Trophoblast cell (in vitro differentiated cells and primary cell): ENCODE results near the gene HPSE2.

Experiments used
- DNase-seq, 2 donors: peaks; one replicate each; pipeline ENCODE4 v3.0.0-alpha.2; 2016
- H2AFZ ChIP-seq: 2 replicates; pipeline ENCODE4 v1.6.1; 2013; ENCODE audit warnings: low read length, moderate library complexity, mild to moderate bottlenecking; ENCODE audit not compliant: insufficient read depth, poor library complexity
- H2AK5ac ChIP-seq: 2 replicates; pipeline ENCODE4 v1.6.1; 2013; ENCODE audit warnings: mild to moderate bottlenecking, low read length
- H2BK120ac ChIP-seq: 2 replicates; pipeline ENCODE4 v1.6.1; 2013; ENCODE audit warnings: low read length, mild to moderate bottlenecking, moderate library complexity; ENCODE audit not compliant: insufficient read depth, poor library complexity
- H2BK12ac ChIP-seq: 2 replicates; pipeline ENCODE4 v1.6.1; 2013; ENCODE audit warnings: mild to moderate bottlenecking, low read length, moderate library complexity
- H2BK5ac ChIP-seq: 2 replicates; pipeline ENCODE4 v1.6.1; 2013; ENCODE audit warnings: low read length, low read depth, moderate library complexity, mild to moderate bottlenecking; ENCODE audit not compliant: poor library complexity
- H3K14ac ChIP-seq: 2 replicates; pipeline ENCODE4 v1.6.1; 2013; ENCODE audit warnings: mild to moderate bottlenecking, low read length
- H3K18ac ChIP-seq: 2 replicates; pipeline ENCODE4 v1.6.1; 2013; ENCODE audit warnings: mild to moderate bottlenecking, low read length
- H3K23ac ChIP-seq: 2 replicates; pipeline ENCODE4 v1.6.1; 2013; ENCODE audit warnings: low read length
- H3K27ac ChIP-seq: 2 replicates; pipeline ENCODE4 v1.5.1; 2013; ENCODE audit warnings: low read depth, mild to moderate bottlenecking, inconsistent platforms, low read length, moderate library complexity
- H3K27me3 ChIP-seq: 2 replicates; pipeline ENCODE4 v1.6.1; 2013; ENCODE audit warnings: inconsistent platforms, mild to moderate bottlenecking, low read length, moderate library complexity; ENCODE audit not compliant: insufficient read depth
- H3K36me3 ChIP-seq, 2 experiments: 1 replicate in 1 of 2; 2 replicates in 1 of 2; pipeline ENCODE4 v1.6.1; 2013; ENCODE audit warnings: low read length in 2 of 2, mild to moderate bottlenecking in 2 of 2, moderate library complexity in 1 of 2; ENCODE audit not compliant: insufficient read depth in 2 of 2, control insufficient read depth in 1 of 2
- H3K4ac ChIP-seq: 2 replicates; pipeline ENCODE4 v1.6.1; 2013; ENCODE audit warnings: low read depth, mild to moderate bottlenecking, low read length, moderate library complexity
- H3K4me1 ChIP-seq, 2 experiments: 1 replicate in 1 of 2; 2 replicates in 1 of 2; pipeline ENCODE4 v1.6.1; 2013; ENCODE audit warnings: low read length in 2 of 2, mild to moderate bottlenecking in 2 of 2, moderate library complexity in 1 of 2; ENCODE audit not compliant: insufficient read depth in 2 of 2, control insufficient read depth in 1 of 2
- H3K4me2 ChIP-seq: 2 replicates; pipeline ENCODE4 v1.6.1; 2013; ENCODE audit warnings: inconsistent platforms, mild to moderate bottlenecking, low read length, moderate library complexity
- H3K4me3 ChIP-seq: 2 replicates; pipeline ENCODE4 v1.5.1; 2013; ENCODE audit warnings: mild to moderate bottlenecking, low read depth, low read length, inconsistent platforms
- H3K79me1 ChIP-seq: one replicate; pipeline ENCODE4 v1.6.1; 2013; ENCODE audit warnings: low read length
- H3K79me2 ChIP-seq: 2 replicates; pipeline ENCODE4 v1.6.1; 2013; ENCODE audit warnings: low read length, mild to moderate bottlenecking; ENCODE audit not compliant: control insufficient read depth, insufficient read depth, poor library complexity
- H3K9ac ChIP-seq: 2 replicates; pipeline ENCODE4 v1.6.1; 2013; ENCODE audit warnings: mild to moderate bottlenecking, low read length
- H3K9me3 ChIP-seq: 2 replicates; pipeline ENCODE4 v1.6.1; 2013; ENCODE audit warnings: low read depth, mild to moderate bottlenecking, control low read depth, inconsistent platforms, low read length; ENCODE audit not compliant: insufficient read depth
- H4K12ac ChIP-seq: 2 replicates; pipeline ENCODE4 v1.6.1; 2013; ENCODE audit warnings: low read depth, mild to moderate bottlenecking, low read length, moderate library complexity
- H4K8ac ChIP-seq: 2 replicates; pipeline ENCODE4 v1.6.1; 2013; ENCODE audit warnings: low read depth, mild to moderate bottlenecking, low read length, moderate library complexity
- H4K91ac ChIP-seq: one replicate; pipeline ENCODE4 v1.6.1; 2013; ENCODE audit warnings: low read depth, mild to moderate bottlenecking, low read length, moderate library complexity
- WGBS: extraction: QIAGEN DNeasy Blood & Tissue Kit; methylation state at CpG from one replicate; pipeline ENCODE4 v1.1.7; 2013; ENCODE audit warnings: missing lambda C conversion rate; ENCODE audit not compliant: insufficient read length, insufficient coverage; ENCODE audit errors: extremely low coverage; 5-methylcytosine and 5-hydroxymethylcytosine counted together

The HPSE2 gene

GRCh38 chr10:98411166-98411565 is 824.5 kb downstream of the HPSE2 start:
- no peak overlapping the region for H2BK12ac ChIP-seq
- H2AK5ac ChIP-seq: no peak overlapping the region
- WGBS: no CpG with 5 or more reads among the region's 11 CpGs
- H2AFZ ChIP-seq: no peak overlapping the region
- H3K9ac ChIP-seq: no peak overlapping the region
- no peak overlapping the region for H3K14ac ChIP-seq
- no peak overlapping the region for H4K8ac ChIP-seq
- no peak overlapping the region for H3K27ac ChIP-seq
- no peak overlapping the region for H4K91ac ChIP-seq
- no peak overlapping the region for H2BK5ac ChIP-seq
- peaks cover 14 to 15% of the 10 kb centered on the region in 2 experiments for H3K4me1 ChIP-seq
- H3K4me2 ChIP-seq: no peak overlapping the region
- no peak overlapping the region for H2BK120ac ChIP-seq
- H4K12ac ChIP-seq: no peak overlapping the region
- H3K9me3 ChIP-seq: no peaks in the 10 kb centered on the region
- no peak overlapping the region for H3K4me3 ChIP-seq
- H3K27me3 ChIP-seq: no peaks in the 10 kb centered on the region
- no peak overlapping the region for H3K4ac ChIP-seq
- no peaks in the 10 kb centered on the region for H3K36me3 ChIP-seq
- peaks cover 11% of the 10 kb centered on the region for H3K79me1 ChIP-seq
- no peak for DNase-seq
- H3K23ac ChIP-seq: no peak overlapping the region
- peaks cover 2% of the 10 kb centered on the region for H3K79me2 ChIP-seq
- no peak overlapping the region for H3K18ac ChIP-seq

DNA sequence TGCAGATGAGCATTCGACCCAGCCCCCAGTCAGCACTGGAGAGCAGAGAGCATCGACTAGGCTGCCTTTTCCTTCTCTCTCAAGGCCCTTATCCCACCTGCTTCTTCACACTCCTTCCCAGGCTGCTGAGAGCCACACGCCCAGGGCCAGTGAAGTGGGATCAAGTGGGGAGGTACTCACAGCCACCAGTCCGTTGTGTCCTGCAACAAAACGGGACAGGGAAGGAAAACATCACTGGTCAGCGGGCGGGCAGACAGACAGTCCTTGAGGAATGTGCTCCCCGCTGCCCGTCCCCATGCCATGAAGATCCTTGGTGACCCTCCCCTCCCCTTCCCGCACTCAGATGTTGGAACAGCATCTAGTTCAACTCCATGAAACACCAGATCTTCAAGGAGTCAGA is 824.9 kb downstream of the HPSE2 start:
- WGBS: no CpG with 5 or more reads among the region's 10 CpGs
- no peak overlapping the region for H3K23ac ChIP-seq

DNA sequence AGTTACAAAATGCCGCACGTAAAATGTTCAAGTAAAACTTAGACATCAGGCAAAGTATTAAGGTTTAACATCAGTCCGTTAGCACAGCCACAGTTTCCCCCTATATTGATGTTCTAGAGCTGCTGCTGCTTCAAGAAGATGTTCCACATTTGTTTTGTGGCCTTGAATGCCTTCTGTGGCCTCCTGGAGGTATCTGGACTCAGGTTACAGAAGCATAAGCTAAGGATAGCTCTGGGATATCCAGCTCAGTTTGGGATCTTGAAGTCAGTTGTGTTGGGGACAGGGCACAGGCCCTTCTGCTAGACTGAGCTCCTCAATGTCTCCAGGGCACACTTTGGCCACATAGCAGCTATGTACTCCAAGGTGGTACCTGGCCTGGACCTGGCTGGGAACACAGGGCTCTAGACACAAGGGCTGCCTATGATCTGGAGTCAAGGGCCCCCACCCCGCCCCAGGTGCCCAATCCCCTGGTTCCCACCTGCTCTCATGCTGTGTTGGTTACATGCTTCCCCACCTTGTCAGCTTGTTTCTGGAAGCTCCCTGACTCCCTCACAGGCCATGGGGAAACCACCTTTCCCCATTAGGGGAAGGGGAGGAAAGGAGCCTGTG is 825.4 kb downstream of the HPSE2 start:
- Histone ChIP-seq H2AFZ (no peak overlapping the region), H3K79me2 (peaks cover 2% of the 10 kb centered on the region), H3K79me1 (peaks cover 8% of the 10 kb centered on the region), H2BK120ac (no peak overlapping the region), H4K12ac (no peak overlapping the region), H3K18ac (no peak overlapping the region), H3K4me1 (peaks cover 10 to 11% of the 10 kb centered on the region in 2 experiments), H3K4me2 (no peak overlapping the region), H2BK12ac (no peak overlapping the region), H3K27me3 (no peaks in the 10 kb centered on the region), H3K27ac (no peak overlapping the region), H3K4ac (no peak overlapping the region), H4K8ac (no peak overlapping the region), H3K9me3 (no peaks in the 10 kb centered on the region), H3K4me3 (no peak overlapping the region), H3K36me3 (no peaks in the 10 kb centered on the region), H2AK5ac (no peak overlapping the region), H3K14ac (no peak overlapping the region), H3K23ac (no peak overlapping the region), H2BK5ac (no peak overlapping the region), H4K91ac (no peak overlapping the region), H3K9ac (no peak overlapping the region)
- WGBS: no CpG with 5 or more reads among the region's 4 CpGs
- DNase-seq: no peak

More for the DNA sequence above, 824.9 kb downstream of the HPSE2 start:
- no peaks in the 10 kb centered on the region for H3K36me3 ChIP-seq
- H4K8ac ChIP-seq: no peak overlapping the region
- no peak overlapping the region for H2BK12ac ChIP-seq
- H2AK5ac ChIP-seq: no peak overlapping the region
- no peak overlapping the region for H3K4me2 ChIP-seq
- H3K9me3 ChIP-seq: no peaks in the 10 kb centered on the region
- no peak for DNase-seq
- H2AFZ ChIP-seq: no peak overlapping the region
- H2BK120ac ChIP-seq: no peak overlapping the region
- H2BK5ac ChIP-seq: no peak overlapping the region
- peaks cover 2% of the 10 kb centered on the region for H3K79me2 ChIP-seq
- H3K4me3 ChIP-seq: no peak overlapping the region
- no peak overlapping the region for H3K4ac ChIP-seq
- H3K27ac ChIP-seq: no peak overlapping the region
- no peak overlapping the region for H4K12ac ChIP-seq
- no peak overlapping the region for H4K91ac ChIP-seq
- H3K9ac ChIP-seq: no peak overlapping the region
- H3K14ac ChIP-seq: no peak overlapping the region
- H3K27me3 ChIP-seq: no peaks in the 10 kb centered on the region
- no peak overlapping the region for H3K18ac ChIP-seq
- peaks cover 11% of the 10 kb centered on the region for H3K79me1 ChIP-seq
- peaks cover 14 to 15% of the 10 kb centered on the region in 2 experiments for H3K4me1 ChIP-seq

DNA sequence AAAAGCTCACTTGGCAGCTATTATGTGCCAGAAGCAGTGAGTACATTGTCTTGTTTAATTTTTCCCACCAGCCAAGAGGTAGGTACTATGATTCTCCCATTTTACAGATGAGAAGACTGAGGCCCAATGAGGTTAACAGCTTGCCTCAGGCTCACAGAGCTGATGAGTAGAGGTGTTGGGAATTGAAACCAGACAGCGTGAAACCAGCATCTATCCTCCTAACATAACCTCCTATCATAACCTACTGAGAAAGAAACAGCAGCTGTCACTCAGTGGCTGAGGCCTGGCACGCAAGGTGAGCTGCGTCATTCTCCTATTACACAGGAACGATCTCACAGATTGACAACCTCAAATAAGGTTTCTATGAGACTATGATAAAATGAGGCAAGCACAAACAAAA is 826.9 kb downstream of the HPSE2 start:
- DNase-seq: no peak
- H2AFZ ChIP-seq: no peak overlapping the region
- H3K9me3 ChIP-seq: no peaks in the 10 kb centered on the region
- H2BK5ac ChIP-seq: no peak overlapping the region
- no peak overlapping the region for H4K12ac ChIP-seq
- H4K91ac ChIP-seq: no peak overlapping the region
- no CpG with 5 or more reads among the region's 4 CpGs for WGBS
- H2AK5ac ChIP-seq: no peak overlapping the region
- H3K23ac ChIP-seq: no peak overlapping the region
- H3K27ac ChIP-seq: no peak overlapping the region
- no peaks in the 10 kb centered on the region for H3K36me3 ChIP-seq
- no peak overlapping the region for H4K8ac ChIP-seq
- no peak overlapping the region for H2BK120ac ChIP-seq
- H3K27me3 ChIP-seq: no peaks in the 10 kb centered on the region
- H3K14ac ChIP-seq: no peak overlapping the region
- no peak overlapping the region for H3K4me2 ChIP-seq
- no peak overlapping the region for H2BK12ac ChIP-seq
- no peak overlapping the region for H3K4ac ChIP-seq
- no peak overlapping the region for H3K4me3 ChIP-seq
- no peaks in the 10 kb centered on the region for H3K4me1 ChIP-seq
- no peak overlapping the region for H3K18ac ChIP-seq
- no peaks in the 10 kb centered on the region for H3K79me2 ChIP-seq
- H3K79me1 ChIP-seq: no peaks in the 10 kb centered on the region
- H3K9ac ChIP-seq: no peak overlapping the region
